Measurements from ENCODE around the gene WSCD2. TPM values are rescaled to one million over a fixed set of nuclear protein-coding genes. Genes with fewer than 3 reads are reported as not detected.

The WSCD2 gene
- total RNA-seq, 6 experiments from 2014 or later, result not detected

GRCh38 chr12:108143144-108143543 is 14.1 kb downstream of the WSCD2 start:
- Mint-ChIP-seq H3K4me1 (ENCODE audit: low read depth) (no peaks in the 10 kb centered on the region), H3K27me3 (ENCODE audit: insufficient read depth) (no peaks in the 10 kb centered on the region; the same call in none of the 2 replicates)
- DNase-seq, result no peak

GRCh38 chr12:108144080-108144479 is 15.0 kb downstream of the WSCD2 start:
- no peak for TF ChIP-seq CTCF (IDR thresholded peaks at IDR 0.05)
- Mint-ChIP-seq H3K9me3 (peaks cover 71% of the 10 kb centered on the region), H3K4me1 (ENCODE audit: low read depth) (no peaks in the 10 kb centered on the region), H3K4me3 (no peak overlapping the region), H3K27ac (no peak overlapping the region), H3K36me3 (ENCODE audit: low read depth) (no peaks in the 10 kb centered on the region), H3K27me3 (ENCODE audit: insufficient read depth) (no peaks in the 10 kb centered on the region; the same call in none of the 2 replicates)
- no peak for DNase-seq

More at GRCh38 chr12:108143144-108143543, 14.1 kb downstream of the WSCD2 start:
- Mint-ChIP-seq H3K27ac (no peak overlapping the region), H3K36me3 (ENCODE audit: low read depth) (no peaks in the 10 kb centered on the region), H3K4me3 (no peak overlapping the region), H3K9me3 (peaks cover 71% of the 10 kb centered on the region)
- no peak for TF ChIP-seq CTCF (IDR thresholded peaks at IDR 0.05)

GRCh38 chr12:108145011-108145410 is 15.9 kb downstream of the WSCD2 start:
- no peaks in the 10 kb centered on the region for H3K36me3 Mint-ChIP-seq (ENCODE audit: low read depth)
- H3K27ac Mint-ChIP-seq, result no peak overlapping the region
- no peaks in the 10 kb centered on the region for H3K4me1 Mint-ChIP-seq (ENCODE audit: low read depth)
- H3K27me3 Mint-ChIP-seq (ENCODE audit: insufficient read depth), result no peaks in the 10 kb centered on the region; the same call in 1 of the 2 replicates
- no peak overlapping the region for H3K4me3 Mint-ChIP-seq
- peaks cover 72% of the 10 kb centered on the region for H3K9me3 Mint-ChIP-seq
- DNase-seq, result no peak
- TF ChIP-seq CTCF (IDR thresholded peaks at IDR 0.05), result no peak

GRCh38 chr12:108146035-108146893 is 17.2 kb downstream of the WSCD2 start:
- no peaks in the 10 kb centered on the region; the same call in 1 of the 2 replicates for H3K27me3 Mint-ChIP-seq (ENCODE audit: insufficient read depth)

GRCh38 chr12:108147279-108147678 is 18.2 kb downstream of the WSCD2 start:
- Mint-ChIP-seq H3K4me3 (no peak overlapping the region), H3K4me1 (ENCODE audit: low read depth) (no peaks in the 10 kb centered on the region), H3K9me3 (peaks cover 78% of the 10 kb centered on the region), H3K27ac (no peak overlapping the region), H3K36me3 (ENCODE audit: low read depth) (no peaks in the 10 kb centered on the region), H3K27me3 (ENCODE audit: insufficient read depth) (no peaks in the 10 kb centered on the region; the same call in 1 of the 2 replicates)
- no peak for TF ChIP-seq CTCF (IDR thresholded peaks at IDR 0.05)
- DNase-seq, result no peak

More at GRCh38 chr12:108146035-108146893, 17.2 kb downstream of the WSCD2 start:
- Mint-ChIP-seq H3K4me1 (ENCODE audit: low read depth) (no peaks in the 10 kb centered on the region), H3K27ac (no peak overlapping the region), H3K36me3 (ENCODE audit: low read depth) (no peaks in the 10 kb centered on the region), H3K4me3 (no peak overlapping the region), H3K9me3 (peaks cover 78% of the 10 kb centered on the region)
- TF ChIP-seq CTCF (IDR thresholded peaks at IDR 0.05), result no peak
- DNase-seq, result no peak
